Activated naive CD4-positive, alpha-beta T cell treated with anti-CD3 and anti-CD28 coated beads for 36 hours (primary cell): ENCODE results near the gene PREX1. TPM values are rescaled to one million over a fixed set of nuclear protein-coding genes. Genes with fewer than 3 reads are reported as not detected.

Experiments used
- CTCF ChIA-PET: fragments of 350-600 bp; sonication (Branson Sonifier 250); formaldehyde crosslinking; loops from one replicate; lab custom pipeline; 2021; ENCODE audit warnings: antibody characterized with exemption; lab: Charles Lee
- DNase-seq: peaks from one replicate; pipeline ENCODE4 v3.0.0-alpha.2; 2020
- H3K27ac Mint-ChIP-seq: one replicate; pipeline ENCODE4 v1.8.0; 2021; ENCODE audit warnings: mild to moderate bottlenecking, mixed read lengths
- H3K27me3 Mint-ChIP-seq: one replicate; pipeline ENCODE4 v1.8.0; 2021; ENCODE audit warnings: low read depth, mixed read lengths
- H3K36me3 Mint-ChIP-seq: one replicate; pipeline ENCODE4 v1.8.0; 2021; ENCODE audit warnings: low read depth, mixed read lengths
- H3K4me1 Mint-ChIP-seq: one replicate; pipeline ENCODE4 v1.8.0; 2021; ENCODE audit warnings: low read depth, mixed read lengths
- H3K4me3 Mint-ChIP-seq: one replicate; pipeline ENCODE4 v1.8.0; 2021; ENCODE audit warnings: mild to moderate bottlenecking, moderate library complexity, mixed read lengths
- H3K9me3 Mint-ChIP-seq: one replicate; pipeline ENCODE4 v1.8.0; 2021; ENCODE audit warnings: mixed read lengths
- intact Hi-C: fragments of 100-400 bp; cut with micrococcal nuclease; formaldehyde crosslinking; loops from one replicate; pipeline ENCODE4 v1.15.1; 2023
- total RNA-seq, 2 experiments: library from RNA; stranded (reverse); gene quantifications; one replicate each; pipeline ENCODE4 v1.2.3, GENCODE V29; 2021

Gene PREX1
- total RNA-seq, 2 experiments from 2014 or later = 43.7 to 44.2 TPM

DNA sequence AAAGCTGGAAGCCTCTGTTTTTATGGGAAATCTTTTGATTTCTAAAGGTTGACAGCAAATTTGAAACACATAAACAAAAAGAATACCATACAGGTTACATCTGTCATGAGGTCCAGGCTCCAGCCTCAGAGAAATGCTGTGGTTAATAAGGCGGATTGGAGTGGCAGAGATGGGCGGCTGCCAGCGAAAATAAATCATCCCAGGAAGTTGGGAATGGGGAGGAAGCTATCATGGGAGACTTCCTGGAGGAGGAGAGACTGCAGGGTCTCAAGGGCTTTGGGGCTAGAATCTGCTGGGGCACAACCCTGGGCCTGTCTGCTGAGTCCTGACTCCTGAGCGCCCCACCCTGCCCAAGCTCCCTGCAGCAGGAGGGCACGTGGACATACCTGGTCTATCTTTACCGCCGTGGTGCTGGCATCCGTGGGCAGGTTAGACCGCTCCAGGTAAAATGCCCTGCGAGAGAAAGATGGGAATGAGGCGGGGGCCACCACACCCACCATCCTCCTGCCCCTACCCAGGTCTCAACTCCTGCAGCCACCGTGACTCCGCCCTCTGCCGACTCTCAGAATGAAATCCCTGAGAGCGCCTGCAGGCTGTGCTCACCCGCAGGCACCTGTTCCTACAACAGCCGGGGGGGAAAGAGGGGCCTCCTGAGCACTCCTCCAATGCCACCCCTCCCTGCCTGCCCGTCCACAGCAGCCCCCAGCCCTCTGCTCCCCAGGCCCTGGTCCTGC lies 197.3 kb downstream of the PREX1 start:
- no peak overlapping the region for H3K27ac Mint-ChIP-seq
- no peaks in the 10 kb centered on the region for H3K9me3 Mint-ChIP-seq
- no peak overlapping the region for H3K4me3 Mint-ChIP-seq
- CTCF ChIA-PET = interaction anchor here (0.7 to 1.5 kb wide), 3 partner anchors 8 to 275 kb away, joined by 3 read pairs; no protein-coding TSS in a partner anchor
- DNase-seq = no peak
- peaks cover 5% of the 10 kb centered on the region for H3K36me3 Mint-ChIP-seq
- H3K4me1 Mint-ChIP-seq = peaks cover 12% of the 10 kb centered on the region
- intact Hi-C loops = no loop called here
- no peaks in the 10 kb centered on the region for H3K27me3 Mint-ChIP-seq

- Mint-ChIP-seq H3K36me3 (peaks cover 3% of the 10 kb centered on the region), H3K9me3 (no peaks in the 10 kb centered on the region), H3K4me1 (peaks cover 11% of the 10 kb centered on the region), H3K27me3 (no peaks in the 10 kb centered on the region), H3K4me3 (no peak overlapping the region), H3K27ac (no peak overlapping the region)
- intact Hi-C loops = loop anchor here (10.0 kb wide), 1 partner anchor 655 kb away; no protein-coding TSS in a partner anchor
- DNase-seq = no peak
- CTCF ChIA-PET = interaction anchor here (0.7 to 1.5 kb wide), 3 partner anchors 9 to 276 kb away, joined by 3 read pairs; no protein-coding TSS in a partner anchor
Measured at GRCh38 chr20:48629960-48630315, 197.9 kb downstream of the PREX1 start.

- H3K27me3 Mint-ChIP-seq = no peaks in the 10 kb centered on the region
- H3K27ac Mint-ChIP-seq = no peak overlapping the region
- H3K36me3 Mint-ChIP-seq = peaks cover 3% of the 10 kb centered on the region
Measured at GRCh38 chr20:48629069-48629959, 198.5 kb downstream of the PREX1 start.

GRCh38 chr20:48627737-48628128 lies 200.1 kb downstream of the PREX1 start:
- Mint-ChIP-seq H3K4me1 (peaks cover 11% of the 10 kb centered on the region), H3K27me3 (no peaks in the 10 kb centered on the region), H3K36me3 (peaks cover 3% of the 10 kb centered on the region), H3K9me3 (no peaks in the 10 kb centered on the region), H3K4me3 (no peak overlapping the region), H3K27ac (no peak overlapping the region)
- CTCF ChIA-PET = no interaction called here
- DNase-seq = no peak
- intact Hi-C loops = loop anchor here (10.0 kb wide), 1 partner anchor 653 kb away; no protein-coding TSS in a partner anchor

More at GRCh38 chr20:48629069-48629959, 198.5 kb downstream of the PREX1 start:
- CTCF ChIA-PET = interaction anchor here (0.6 to 1.5 kb wide), 4 partner anchors 8 to 277 kb away, joined by 3 read pairs; no protein-coding TSS in a partner anchor
- DNase-seq = no peak
- no peak overlapping the region for H3K4me3 Mint-ChIP-seq
- peaks cover 11% of the 10 kb centered on the region for H3K4me1 Mint-ChIP-seq
- H3K9me3 Mint-ChIP-seq = no peaks in the 10 kb centered on the region
- intact Hi-C loops = loop anchor here (10.0 kb wide), 1 partner anchor 655 kb away; no protein-coding TSS in a partner anchor

GRCh38 chr20:48626938-48627736 lies 200.7 kb downstream of the PREX1 start:
- peaks cover 3% of the 10 kb centered on the region for H3K36me3 Mint-ChIP-seq
- no peak overlapping the region for H3K4me3 Mint-ChIP-seq
- DNase-seq = no peak
- H3K4me1 Mint-ChIP-seq = peaks cover 11% of the 10 kb centered on the region
- no peaks in the 10 kb centered on the region for H3K27me3 Mint-ChIP-seq
- peak overlapping the region; percentile 76 for H3K27ac Mint-ChIP-seq
- CTCF ChIA-PET = interaction anchor here (0.8 kb wide), 1 partner anchor 8 kb away, joined by 3 read pairs; no protein-coding TSS in a partner anchor
- H3K9me3 Mint-ChIP-seq = no peaks in the 10 kb centered on the region
- intact Hi-C loops = loop anchor here (10.0 kb wide), 1 partner anchor 652 kb away; no protein-coding TSS in a partner anchor

DNA sequence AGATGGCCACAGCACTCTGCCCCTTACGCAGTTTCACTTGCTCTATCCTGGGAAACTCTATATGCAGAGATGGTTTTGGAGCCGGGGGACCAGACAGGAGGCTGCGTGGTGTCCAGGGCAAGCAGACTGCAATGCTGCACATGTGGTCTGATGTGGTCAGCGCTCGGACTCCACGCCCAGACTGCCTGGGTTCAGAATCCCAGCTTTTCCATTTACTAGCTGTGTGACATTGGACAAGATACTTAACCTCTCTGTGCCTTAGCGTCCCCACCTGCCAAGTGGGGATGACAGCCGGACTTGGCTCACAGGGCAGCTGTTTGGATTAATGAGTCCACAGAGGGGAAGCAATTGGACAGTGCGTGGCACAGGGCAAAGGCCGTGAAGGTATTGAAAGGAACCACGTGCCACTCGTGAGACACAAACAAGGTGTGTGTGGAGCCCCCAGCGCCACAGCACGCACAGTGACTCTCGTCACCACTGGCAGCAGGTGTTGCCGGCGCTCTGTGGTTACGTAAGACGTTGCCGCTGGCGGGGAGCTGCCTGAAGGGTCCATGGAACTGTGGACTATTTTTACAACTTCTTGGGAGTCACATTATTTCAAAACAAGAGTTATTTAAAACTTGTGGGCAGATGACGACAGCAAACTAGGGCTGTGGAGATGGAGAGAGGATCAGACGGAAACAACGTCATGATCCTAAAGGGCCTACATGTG lies 201.4 kb downstream of the PREX1 start:
- Mint-ChIP-seq H3K36me3 (peaks cover 3% of the 10 kb centered on the region), H3K4me3 (no peak overlapping the region)
- intact Hi-C loops = loop anchor here (10.0 kb wide), 1 partner anchor 652 kb away; no protein-coding TSS in a partner anchor

GRCh38 chr20:48625136-48625900 lies 202.5 kb downstream of the PREX1 start:
- CTCF ChIA-PET = no interaction called here
- no peak for DNase-seq
- Mint-ChIP-seq H3K27me3 (no peaks in the 10 kb centered on the region), H3K36me3 (peaks cover 3% of the 10 kb centered on the region), H3K9me3 (no peaks in the 10 kb centered on the region), H3K27ac (no peak overlapping the region), H3K4me1 (peaks cover 15% of the 10 kb centered on the region), H3K4me3 (no peak overlapping the region)
- intact Hi-C loops = loop anchor here (10.0 kb wide), 1 partner anchor 651 kb away; no protein-coding TSS in a partner anchor

More for the DNA sequence above, 201.4 kb downstream of the PREX1 start:
- DNase-seq = peak; percentile 28
- CTCF ChIA-PET = interaction anchor here (0.5 to 0.8 kb wide), 2 partner anchors 9 to 712 kb away, joined by 3 to 5 read pairs; no protein-coding TSS in a partner anchor
- no peaks in the 10 kb centered on the region for H3K27me3 Mint-ChIP-seq
- no peaks in the 10 kb centered on the region for H3K9me3 Mint-ChIP-seq
- peaks cover 11% of the 10 kb centered on the region for H3K4me1 Mint-ChIP-seq
- peak overlapping the region; percentile 76 for H3K27ac Mint-ChIP-seq

DNA sequence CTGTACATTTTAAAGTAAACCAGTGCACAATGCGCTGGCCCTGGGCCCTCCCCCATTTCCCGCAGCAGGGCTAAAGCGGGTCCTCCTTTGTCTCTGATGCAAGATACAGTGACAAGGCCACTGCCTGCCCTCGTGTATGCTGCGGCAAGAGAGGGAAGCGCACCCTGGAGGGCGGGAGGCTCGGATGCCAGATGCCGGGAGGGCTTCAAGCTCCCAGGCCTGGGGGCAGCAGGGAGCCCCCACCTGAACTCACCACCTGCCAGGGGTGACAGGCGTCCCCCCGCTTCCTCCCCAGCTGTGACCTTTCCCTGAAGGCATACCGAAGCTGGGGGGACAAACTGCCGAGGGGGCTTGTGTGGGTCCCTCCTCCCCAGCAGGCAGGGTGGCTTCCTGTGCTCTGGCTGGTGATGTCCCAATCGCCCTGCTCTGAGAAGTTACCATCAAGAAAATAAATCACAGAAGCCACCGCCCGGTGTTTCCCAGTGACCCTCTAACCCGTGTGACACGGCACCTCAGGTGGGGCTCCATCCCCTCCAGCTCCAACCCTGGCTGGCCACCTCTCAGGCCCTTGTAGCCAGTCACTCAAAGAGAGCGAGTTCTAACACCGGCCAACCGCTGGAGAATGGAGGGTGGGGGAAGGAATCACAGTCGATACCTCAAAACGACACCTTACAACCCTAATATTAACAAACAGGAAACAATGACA lies 203.3 kb downstream of the PREX1 start:
- Mint-ChIP-seq H3K27ac (no peak overlapping the region), H3K27me3 (no peaks in the 10 kb centered on the region), H3K4me3 (no peak overlapping the region), H3K4me1 (peaks cover 15% of the 10 kb centered on the region), H3K36me3 (peaks cover 3% of the 10 kb centered on the region), H3K9me3 (no peaks in the 10 kb centered on the region)
- intact Hi-C loops = loop anchor here (5.0 to 10.0 kb wide), 2 partner anchors 137 to 650 kb away; no protein-coding TSS in a partner anchor
- CTCF ChIA-PET = interaction anchor here (0.7 kb wide), 1 partner anchor 1295 kb away, joined by 3 read pairs; no protein-coding TSS in a partner anchor
- DNase-seq = no peak

GRCh38 chr20:48623906-48624265 lies 203.9 kb downstream of the PREX1 start:
- no peak overlapping the region for H3K27ac Mint-ChIP-seq
- peaks cover 15% of the 10 kb centered on the region for H3K4me1 Mint-ChIP-seq
- CTCF ChIA-PET = interaction anchor here (0.6 to 0.7 kb wide), 3 partner anchors 38 to 1294 kb away, joined by 3 to 6 read pairs (median 3); no protein-coding TSS in a partner anchor
- DNase-seq = no peak
- H3K36me3 Mint-ChIP-seq = peaks cover 3% of the 10 kb centered on the region
- H3K4me3 Mint-ChIP-seq = no peak overlapping the region
- intact Hi-C loops = loop anchor here (5.0 to 10.0 kb wide), 2 partner anchors 137 to 649 kb away; no protein-coding TSS in a partner anchor
- H3K27me3 Mint-ChIP-seq = no peaks in the 10 kb centered on the region
- H3K9me3 Mint-ChIP-seq = no peaks in the 10 kb centered on the region
